HL-60/S4 (cell line): Measurements from ENCODE around the gene AMHR2.
"Not testable (repeated sequence)": the region's sequence is repeated elsewhere in the genome, so short reads cannot be mapped to it uniquely, and the experiment has no call there.

Experiments used
- in situ Hi-C: fragments of 300-500 bp; cut with MboI; formaldehyde crosslinking; loops from 2 replicates; pipeline ENCODE4 v1.14.3; 2022; ENCODE audit warnings: low sequenced_read_pairs

Gene AMHR2

GRCh38 chr12:53423597-53423996, at the start of gene AMHR2:
TSS of gene AMHR2 (plus strand) at chr12:53423855. CDS start at chr12:53423935, 80 bp downstream.
- in situ Hi-C loops = loop anchor here (5.0 kb wide), 1 partner anchor 71 kb away; no protein-coding TSS in a partner anchor

- in situ Hi-C loops = not testable (repeated sequence)
Observed at GRCh38 chr12:53374277-53374676, 49.4 kb upstream of the AMHR2 start.

- in situ Hi-C loops = no loop called here
Observed at GRCh38 chr12:53376747-53377146, 46.9 kb upstream of the AMHR2 start.

- in situ Hi-C loops = no loop called here
Observed at GRCh38 chr12:53378222-53378621, 45.4 kb upstream of the AMHR2 start.

GRCh38 chr12:53378724-53379388, 44.8 kb upstream of the AMHR2 start:
- in situ Hi-C loops = no loop called here

- in situ Hi-C loops = no loop called here
Observed at GRCh38 chr12:53379389-53380103, 44.1 kb upstream of the AMHR2 start.

- in situ Hi-C loops = no loop called here
Observed at GRCh38 chr12:53380104-53380793, 43.4 kb upstream of the AMHR2 start, which contains the start of gene SP1. TSS of gene SP1 (plus strand) at chr12:53380176. CDS start at chr12:53380292, 116 bp downstream.

- in situ Hi-C loops = no loop called here
Observed at GRCh38 chr12:53380794-53381730, 42.6 kb upstream of the AMHR2 start.

- in situ Hi-C loops = no loop called here
Observed at GRCh38 chr12:53381731-53382630, 41.7 kb upstream of the AMHR2 start.

GRCh38 chr12:53383258-53383657, 40.4 kb upstream of the AMHR2 start:
- in situ Hi-C loops = no loop called here

- in situ Hi-C loops = not testable (repeated sequence)
Observed at GRCh38 chr12:53386381-53386780, 37.3 kb upstream of the AMHR2 start.

GRCh38 chr12:53388932-53389331, 34.7 kb upstream of the AMHR2 start:
- in situ Hi-C loops = no loop called here

GRCh38 chr12:53389702-53390101, 34.0 kb upstream of the AMHR2 start:
- in situ Hi-C loops = no loop called here

GRCh38 chr12:53391724-53392123, 31.9 kb upstream of the AMHR2 start:
- in situ Hi-C loops = no loop called here

GRCh38 chr12:53399896-53400295, 23.8 kb upstream of the AMHR2 start:
- in situ Hi-C loops = no loop called here

GRCh38 chr12:53402351-53402750, 21.3 kb upstream of the AMHR2 start:
- in situ Hi-C loops = not testable (repeated sequence)

- in situ Hi-C loops = no loop called here
Observed at GRCh38 chr12:53402871-53403270, 20.8 kb upstream of the AMHR2 start.

- in situ Hi-C loops = no loop called here
Observed at GRCh38 chr12:53410951-53411350, 12.7 kb upstream of the AMHR2 start.

- in situ Hi-C loops = no loop called here
Observed at GRCh38 chr12:53413485-53414204, 10.0 kb upstream of the AMHR2 start.
